ES-I3 (cell line): ENCODE results near the gene SERPINA6.

Source experiments
- H3K36me3 ChIP-seq: 2 replicates; pipeline ENCODE4 v1.6.1; 2013; ENCODE audit warnings: mild to moderate bottlenecking, low read length, control low read depth, moderate library complexity; ENCODE audit not compliant: insufficient read depth
- H3K4me1 ChIP-seq: 2 replicates; pipeline ENCODE4 v1.6.1; 2013; ENCODE audit warnings: mild to moderate bottlenecking, control low read depth, low read length; ENCODE audit not compliant: insufficient read depth
- H3K9ac ChIP-seq: 2 replicates; pipeline ENCODE4 v1.6.1; 2013; ENCODE audit warnings: low read depth, mild to moderate bottlenecking, low read length, moderate library complexity
- H3K9me3 ChIP-seq: 2 replicates; pipeline ENCODE4 v1.6.1; 2013; ENCODE audit warnings: mild to moderate bottlenecking, low read length, moderate library complexity; ENCODE audit not compliant: control insufficient read depth, insufficient read depth

The SERPINA6 gene

GRCh38 chr14:94321421-94322271 is 1.5 kb downstream of the SERPINA6 start:
- Histone ChIP-seq H3K4me1 (0 out of 2 replicates have a peak, but pooled peaks cover 4% of the 10 kb centered on the region), H3K9me3 (no peaks in the 10 kb centered on the region), H3K36me3 (no peaks in the 10 kb centered on the region), H3K9ac (no peak overlapping the region)

DNA sequence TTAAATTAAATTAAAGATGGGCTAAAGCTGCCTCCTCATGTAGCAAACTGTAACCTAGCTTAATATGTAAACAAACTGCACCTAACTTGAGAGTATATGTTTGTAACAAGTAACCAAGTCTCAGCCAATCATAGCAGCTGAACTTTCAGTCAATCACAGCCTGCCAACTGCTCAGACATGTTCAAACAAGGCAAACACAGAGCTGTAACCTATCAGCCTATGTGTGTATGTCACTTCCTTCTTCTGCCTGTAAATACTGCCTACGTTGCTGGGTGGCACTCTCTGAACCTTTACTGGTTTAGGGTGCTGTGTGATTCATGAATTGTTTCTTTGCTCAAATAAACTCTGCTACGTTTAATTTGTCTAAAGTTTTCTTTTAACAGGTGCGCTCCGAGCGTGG is 2.9 kb downstream of the SERPINA6 start:
- Histone ChIP-seq H3K9ac (no peak overlapping the region), H3K4me1 (0 out of 2 replicates have a peak, but pooled peaks cover 4% of the 10 kb centered on the region), H3K36me3 (no peaks in the 10 kb centered on the region), H3K9me3 (no peaks in the 10 kb centered on the region)

DNA sequence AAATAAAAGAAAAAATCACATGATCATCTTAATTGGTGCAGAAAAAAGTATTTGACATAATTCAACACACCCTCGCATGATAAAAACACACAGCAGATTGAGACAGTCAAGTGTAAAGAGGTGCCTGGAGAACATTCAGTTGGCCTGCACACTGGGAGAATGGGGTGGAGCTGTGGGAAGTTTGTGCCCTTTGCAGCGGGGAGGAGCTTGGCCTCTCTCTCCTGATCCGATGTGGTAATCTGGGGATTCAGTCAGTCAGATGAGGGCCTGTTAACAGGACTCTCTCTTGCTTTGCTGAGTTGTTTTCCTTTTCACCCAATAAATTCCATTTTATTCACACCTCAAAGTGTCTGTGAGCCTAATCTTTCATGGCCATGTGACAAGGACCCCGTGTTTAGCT is 5.9 kb downstream of the SERPINA6 start:
- Histone ChIP-seq H3K9ac (no peak overlapping the region), H3K36me3 (no peaks in the 10 kb centered on the region), H3K9me3 (no peaks in the 10 kb centered on the region), H3K4me1 (0 out of 2 replicates have a peak, but pooled peaks cover 4% of the 10 kb centered on the region)

DNA sequence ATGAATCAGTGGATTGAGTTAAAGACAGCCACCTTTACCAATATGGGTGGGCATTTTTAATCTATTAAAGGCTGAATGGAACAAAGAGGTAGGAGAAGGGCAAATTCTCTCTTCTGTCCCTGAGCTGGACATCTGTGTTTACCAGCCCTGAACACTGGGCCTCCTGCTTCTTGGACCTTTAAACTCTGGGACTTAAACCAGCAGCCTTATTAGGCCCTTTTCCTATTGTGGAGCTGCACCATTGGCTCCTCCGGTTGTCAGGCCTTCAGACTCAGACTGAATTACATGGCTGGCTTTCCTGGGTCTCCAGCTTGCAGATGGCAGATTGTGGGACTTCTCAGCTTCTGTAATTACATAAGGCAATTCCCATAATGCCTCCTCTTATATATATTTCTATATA is 6.4 kb downstream of the SERPINA6 start:
- H3K4me1 ChIP-seq, result 0 out of 2 replicates have a peak, but pooled peaks cover 4% of the 10 kb centered on the region
- no peaks in the 10 kb centered on the region for H3K9me3 ChIP-seq
- no peaks in the 10 kb centered on the region for H3K36me3 ChIP-seq
- no peak overlapping the region for H3K9ac ChIP-seq

GRCh38 chr14:94314890-94315289 is 8.2 kb downstream of the SERPINA6 start:
- no peaks in the 10 kb centered on the region for H3K9me3 ChIP-seq

GRCh38 chr14:94313991-94314655 is 9.0 kb downstream of the SERPINA6 start:
- Histone ChIP-seq H3K4me1 (no peaks in the 10 kb centered on the region), H3K9me3 (no peaks in the 10 kb centered on the region), H3K36me3 (no peaks in the 10 kb centered on the region), H3K9ac (no peak overlapping the region)

More at GRCh38 chr14:94314890-94315289, 8.2 kb downstream of the SERPINA6 start:
- Histone ChIP-seq H3K9ac (no peak overlapping the region), H3K36me3 (no peaks in the 10 kb centered on the region), H3K4me1 (no peaks in the 10 kb centered on the region)

- no peak overlapping the region for H3K9ac ChIP-seq
- H3K9me3 ChIP-seq, result no peaks in the 10 kb centered on the region
- no peaks in the 10 kb centered on the region for H3K4me1 ChIP-seq
- H3K36me3 ChIP-seq, result no peaks in the 10 kb centered on the region
Observed at GRCh38 chr14:94312481-94313246, 10.5 kb downstream of the SERPINA6 start.

DNA sequence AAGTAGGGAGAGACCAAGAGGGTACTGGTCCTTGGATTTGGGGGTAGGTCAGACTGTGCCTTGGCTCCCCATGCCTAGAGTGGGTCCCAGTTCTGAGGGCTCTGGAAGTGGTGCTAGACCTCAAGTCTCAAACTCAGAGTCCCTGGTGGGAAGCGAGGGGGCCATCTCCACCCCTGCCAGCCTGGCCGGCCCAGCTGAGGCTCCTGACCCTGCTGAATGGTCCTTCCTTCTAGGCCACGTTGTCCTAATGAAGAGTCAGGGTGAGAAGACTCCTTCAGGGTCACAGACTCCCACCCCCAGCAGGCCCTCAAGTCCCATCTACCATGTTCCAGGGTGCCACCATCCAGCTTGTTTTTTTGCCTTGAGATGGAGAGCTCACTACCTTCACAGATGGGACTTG is 12.9 kb downstream of the SERPINA6 start:
- Histone ChIP-seq H3K36me3 (no peaks in the 10 kb centered on the region), H3K9ac (no peak overlapping the region), H3K9me3 (no peaks in the 10 kb centered on the region)

DNA sequence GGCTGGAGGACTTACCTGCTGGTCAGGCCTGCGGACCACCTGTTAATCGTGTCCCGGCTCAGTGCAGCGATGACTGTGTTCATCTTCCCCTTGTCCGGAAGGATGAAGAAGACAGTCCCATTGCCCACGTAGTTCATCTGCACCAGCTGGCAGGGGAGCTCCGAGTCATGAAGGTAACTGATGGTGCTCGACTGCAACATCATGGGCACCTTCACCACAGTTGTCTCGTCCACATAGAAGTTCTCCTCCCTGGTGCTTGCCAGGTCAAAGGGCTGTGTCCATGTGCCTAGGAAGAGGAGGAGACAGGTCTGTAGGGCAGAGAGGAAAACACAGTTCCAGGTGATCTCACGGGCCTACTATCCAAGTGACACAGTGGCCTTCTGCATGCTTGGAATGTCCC is 13.4 kb downstream of the SERPINA6 start:
- Histone ChIP-seq H3K36me3 (no peaks in the 10 kb centered on the region), H3K9me3 (no peaks in the 10 kb centered on the region), H3K4me1 (no peaks in the 10 kb centered on the region), H3K9ac (no peak overlapping the region)

More for the DNA sequence above, 12.9 kb downstream of the SERPINA6 start:
- H3K4me1 ChIP-seq, result no peaks in the 10 kb centered on the region

DNA sequence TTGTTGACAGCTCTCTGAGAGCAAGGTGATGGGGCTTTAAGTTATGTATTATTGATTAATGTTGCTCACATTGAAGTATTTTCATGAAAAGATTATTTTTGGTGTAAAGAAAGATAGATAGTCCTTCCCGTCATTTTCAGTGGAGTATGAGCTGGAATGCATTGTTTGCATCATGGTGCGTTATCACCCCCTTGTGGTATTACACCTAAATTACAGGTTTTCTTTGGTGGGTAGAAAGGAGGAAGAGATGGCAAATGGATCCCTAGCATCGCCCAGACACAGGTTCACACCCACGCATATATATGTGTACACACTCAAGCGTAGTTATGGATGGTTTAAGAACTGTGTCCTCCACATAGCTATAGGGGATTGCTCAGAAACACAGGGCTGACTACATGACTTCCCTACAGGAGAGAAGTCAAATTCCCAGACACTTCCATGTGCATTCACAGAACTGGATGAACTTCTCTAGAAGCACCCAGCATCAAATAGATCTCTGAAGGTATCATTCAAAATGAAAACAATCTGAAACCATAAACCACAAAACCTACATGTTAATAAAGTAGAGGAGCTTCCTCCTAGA is 15.6 kb downstream of the SERPINA6 start:
- H3K36me3 ChIP-seq, result no peaks in the 10 kb centered on the region
- no peaks in the 10 kb centered on the region for H3K4me1 ChIP-seq

DNA sequence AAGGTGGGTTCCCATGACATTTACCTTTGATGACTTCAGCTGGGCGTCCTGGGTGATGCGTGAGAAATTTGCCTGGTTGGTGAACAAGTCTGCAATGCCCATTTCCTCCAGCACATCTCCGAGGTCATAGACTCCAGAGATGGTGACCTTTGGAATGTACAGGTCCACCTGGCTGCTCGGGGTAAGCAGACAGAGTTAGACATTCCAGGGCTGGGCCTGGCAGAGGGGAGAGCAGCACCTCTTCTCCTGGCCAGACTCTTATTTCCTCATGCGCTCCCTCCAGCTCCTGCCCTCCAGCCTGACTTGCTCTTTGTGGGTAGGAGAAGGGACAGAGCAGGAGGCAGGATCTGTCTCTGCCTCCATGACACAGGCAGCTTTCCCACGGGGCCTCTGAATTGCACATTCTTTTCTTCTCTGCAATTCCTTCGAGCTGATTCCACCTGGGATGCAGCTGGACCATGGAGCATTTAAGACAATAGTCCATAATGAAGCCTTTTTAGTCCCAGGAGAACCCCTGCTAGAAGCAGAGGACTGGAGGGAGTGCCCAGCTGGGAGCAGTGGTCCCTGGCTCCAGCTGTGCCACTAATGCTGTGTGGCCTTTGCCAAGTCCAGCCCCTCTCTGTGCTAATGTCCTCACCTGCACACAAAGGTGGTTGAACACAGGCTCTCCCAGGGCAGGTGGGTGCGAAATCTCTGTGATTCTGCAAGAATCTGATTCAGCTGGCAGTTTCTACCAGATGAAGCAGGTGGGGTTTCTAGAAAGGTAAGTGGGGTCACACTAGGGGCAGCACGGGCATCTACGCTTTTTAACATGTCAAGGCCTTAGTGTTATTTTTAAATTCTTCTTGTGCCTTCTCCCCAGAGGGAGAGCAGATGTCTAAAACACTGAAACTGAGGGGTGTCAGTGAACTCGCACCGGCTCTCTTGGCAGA is 16.8 kb downstream of the SERPINA6 start:
- no peaks in the 10 kb centered on the region for H3K4me1 ChIP-seq
- no peaks in the 10 kb centered on the region for H3K9me3 ChIP-seq
- H3K36me3 ChIP-seq, result no peaks in the 10 kb centered on the region
- H3K9ac ChIP-seq, result no peak overlapping the region

More for the DNA sequence above, 15.6 kb downstream of the SERPINA6 start:
- H3K9ac ChIP-seq, result no peak overlapping the region
- no peaks in the 10 kb centered on the region for H3K9me3 ChIP-seq

GRCh38 chr14:94305620-94306019 is 17.5 kb downstream of the SERPINA6 start:
- Histone ChIP-seq H3K9ac (no peak overlapping the region), H3K36me3 (no peaks in the 10 kb centered on the region), H3K4me1 (no peaks in the 10 kb centered on the region), H3K9me3 (no peaks in the 10 kb centered on the region)

DNA sequence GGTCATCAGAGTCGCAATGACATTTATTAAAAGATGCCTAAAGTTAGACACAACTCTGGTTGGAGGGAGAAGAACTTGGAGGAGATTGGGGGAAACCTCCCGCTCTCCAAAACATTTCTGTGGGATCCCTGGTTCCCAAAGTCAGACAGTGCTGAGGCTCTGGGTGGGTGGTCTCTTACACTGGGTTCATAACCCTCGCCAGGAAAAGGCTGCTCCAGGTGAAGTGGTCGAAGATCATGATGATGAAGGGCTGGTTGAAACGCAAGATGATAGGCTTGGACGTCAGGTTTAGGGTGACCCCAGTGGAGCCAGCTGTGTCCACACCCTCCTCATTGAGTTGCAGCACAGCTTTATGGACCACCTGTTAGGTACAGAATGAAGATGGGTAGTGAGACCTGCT is 18.9 kb downstream of the SERPINA6 start:
- no peaks in the 10 kb centered on the region for H3K9me3 ChIP-seq
- H3K4me1 ChIP-seq, result no peaks in the 10 kb centered on the region
- no peak overlapping the region for H3K9ac ChIP-seq
- no peaks in the 10 kb centered on the region for H3K36me3 ChIP-seq
